AG04450 (cell line): ENCODE data around the gene NFIA. TPM values are rescaled to one million over a fixed set of nuclear protein-coding genes. Genes with fewer than 3 reads are reported as not detected.

ENCODE experiments used
- CTCF ChIA-PET: fragments of 300-600, 350-600 bp; formaldehyde crosslinking; extraction: SDS; loops from one replicate; lab custom pipeline; 2022; ENCODE audit warnings: antibody characterized with exemption, inconsistent platforms; lab: Charles Lee
- POLR2A ChIA-PET: fragments of 350-600 bp; formaldehyde crosslinking; extraction: SDS; loops from one replicate; lab custom pipeline; 2021; ENCODE audit warnings: antibody characterized with exemption, inconsistent platforms; lab: Yijun Ruan, JAX
- DNase-seq: peaks from one replicate; pipeline ENCODE4 v3.0.0-alpha.2; 2011; ENCODE audit warnings: low read depth, low spot score
- H3K27ac ChIP-seq: one replicate; pipeline ENCODE4 v1.5.1; 2012; ENCODE audit warnings: low read depth, low read length, control low read depth
- H3K27me3 ChIP-seq: one replicate; pipeline ENCODE4 v1.6.0; 2012; ENCODE audit warnings: low read length; ENCODE audit not compliant: control insufficient read depth, insufficient read depth
- H3K4me3 ChIP-seq: 2 replicates; pipeline ENCODE4 v1.5.1; 2011; ENCODE audit warnings: mild to moderate bottlenecking, low read depth, low read length, control low read depth
- H3K9me3 ChIP-seq: 2 replicates; pipeline ENCODE4 v1.5.1; 2012; ENCODE audit warnings: low read length; ENCODE audit not compliant: control insufficient read depth, insufficient read depth
- polyA plus RNA-seq: library from polyadenylated mRNA; depleted of rRNA; stranded (reverse); fragments of >200 nt; gene quantifications from 2 replicates; pipeline ENCODE4 v1.2.3, GENCODE V29; 2011
- TF ChIP-seq, protein P1 (sequence below): IDR thresholded peaks from 2 replicates; pipeline ENCODE4 v1.5.1; 2011; ENCODE audit warnings: low read depth, low read length, control low read depth, inconsistent platforms

The NFIA gene
- polyA plus RNA-seq, 1 experiment, result 3.9 TPM

DNA sequence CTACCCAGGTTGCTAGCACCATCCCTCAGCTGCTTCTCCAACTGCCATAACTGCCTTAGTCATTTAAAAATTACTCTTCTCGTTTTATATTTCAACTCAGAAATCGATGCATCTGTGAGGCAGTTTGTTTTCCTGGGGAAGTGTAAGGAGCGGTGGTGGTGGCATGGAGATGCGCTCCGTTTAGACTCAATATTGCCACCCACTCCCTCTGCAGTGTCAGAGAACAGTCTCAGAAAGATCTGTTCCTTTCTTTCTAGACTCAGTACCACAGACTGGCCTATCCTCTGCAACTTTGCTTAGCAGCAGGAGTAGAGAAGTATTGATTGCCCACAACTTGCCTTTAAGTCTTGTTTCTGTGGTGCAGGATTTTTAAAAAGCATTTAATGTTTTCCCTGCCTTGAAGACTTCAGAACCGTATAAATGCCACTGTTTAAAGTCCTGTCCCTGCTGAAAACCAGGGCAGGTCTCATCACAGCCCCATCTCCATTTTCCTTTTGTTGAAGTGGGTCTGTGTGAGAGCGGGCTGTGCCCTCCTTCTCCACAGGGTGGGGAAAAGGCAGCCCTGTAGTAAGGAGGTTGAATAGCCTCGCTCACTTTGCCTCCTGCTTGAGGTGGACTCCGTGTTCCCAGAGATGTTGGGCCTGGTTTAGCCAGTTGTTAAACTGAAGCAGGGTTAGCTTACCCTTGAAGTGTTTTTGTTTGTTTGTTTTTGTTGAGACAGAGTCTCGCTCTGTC lies 105.2 kb downstream of the NFIA start:
- Histone ChIP-seq H3K9me3 (no peaks in the 10 kb centered on the region), H3K27me3 (no peaks in the 10 kb centered on the region), H3K27ac (no peak overlapping the region), H3K4me3 (no peak overlapping the region)
- DNase-seq, result no peak
- TF ChIP-seq, protein P1, sequence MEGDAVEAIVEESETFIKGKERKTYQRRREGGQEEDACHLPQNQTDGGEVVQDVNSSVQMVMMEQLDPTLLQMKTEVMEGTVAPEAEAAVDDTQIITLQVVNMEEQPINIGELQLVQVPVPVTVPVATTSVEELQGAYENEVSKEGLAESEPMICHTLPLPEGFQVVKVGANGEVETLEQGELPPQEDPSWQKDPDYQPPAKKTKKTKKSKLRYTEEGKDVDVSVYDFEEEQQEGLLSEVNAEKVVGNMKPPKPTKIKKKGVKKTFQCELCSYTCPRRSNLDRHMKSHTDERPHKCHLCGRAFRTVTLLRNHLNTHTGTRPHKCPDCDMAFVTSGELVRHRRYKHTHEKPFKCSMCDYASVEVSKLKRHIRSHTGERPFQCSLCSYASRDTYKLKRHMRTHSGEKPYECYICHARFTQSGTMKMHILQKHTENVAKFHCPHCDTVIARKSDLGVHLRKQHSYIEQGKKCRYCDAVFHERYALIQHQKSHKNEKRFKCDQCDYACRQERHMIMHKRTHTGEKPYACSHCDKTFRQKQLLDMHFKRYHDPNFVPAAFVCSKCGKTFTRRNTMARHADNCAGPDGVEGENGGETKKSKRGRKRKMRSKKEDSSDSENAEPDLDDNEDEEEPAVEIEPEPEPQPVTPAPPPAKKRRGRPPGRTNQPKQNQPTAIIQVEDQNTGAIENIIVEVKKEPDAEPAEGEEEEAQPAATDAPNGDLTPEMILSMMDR, result no peak
- ChIA-PET POLR2A (no interaction called here), CTCF (interaction anchor here (0.9 kb wide), 1 partner anchor 107 kb away, joined by 3 read pairs; no protein-coding TSS in a partner anchor)

DNA sequence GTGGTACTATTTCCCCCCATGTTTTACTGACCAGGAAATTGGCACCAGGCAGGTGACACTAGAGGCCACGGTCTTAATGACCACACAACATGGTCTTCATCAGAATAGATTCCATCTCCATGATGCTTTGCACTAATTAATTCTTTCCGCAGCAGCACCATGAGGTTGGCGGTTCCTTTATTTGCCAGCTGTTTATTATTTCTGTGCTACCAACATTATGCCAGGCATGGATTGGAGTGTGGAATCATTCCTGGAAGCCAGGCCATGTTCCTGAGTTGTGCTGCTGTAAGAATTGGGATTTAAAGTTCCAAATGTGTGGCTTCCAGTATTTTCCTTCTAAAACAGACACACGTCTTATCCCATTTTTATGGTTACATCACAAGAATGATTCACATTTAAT lies 107.8 kb downstream of the NFIA start:
- TF ChIP-seq, protein P1, result no peak
- no peaks in the 10 kb centered on the region for H3K27me3 ChIP-seq
- CTCF ChIA-PET, result no interaction called here
- no peak overlapping the region for H3K4me3 ChIP-seq
- no peak overlapping the region for H3K27ac ChIP-seq
- no peaks in the 10 kb centered on the region for H3K9me3 ChIP-seq
- no peak for DNase-seq
- POLR2A ChIA-PET, result interaction anchor here (0.6 kb wide), 1 partner anchor 105 kb away, joined by 3 read pairs; no protein-coding TSS in a partner anchor

DNA sequence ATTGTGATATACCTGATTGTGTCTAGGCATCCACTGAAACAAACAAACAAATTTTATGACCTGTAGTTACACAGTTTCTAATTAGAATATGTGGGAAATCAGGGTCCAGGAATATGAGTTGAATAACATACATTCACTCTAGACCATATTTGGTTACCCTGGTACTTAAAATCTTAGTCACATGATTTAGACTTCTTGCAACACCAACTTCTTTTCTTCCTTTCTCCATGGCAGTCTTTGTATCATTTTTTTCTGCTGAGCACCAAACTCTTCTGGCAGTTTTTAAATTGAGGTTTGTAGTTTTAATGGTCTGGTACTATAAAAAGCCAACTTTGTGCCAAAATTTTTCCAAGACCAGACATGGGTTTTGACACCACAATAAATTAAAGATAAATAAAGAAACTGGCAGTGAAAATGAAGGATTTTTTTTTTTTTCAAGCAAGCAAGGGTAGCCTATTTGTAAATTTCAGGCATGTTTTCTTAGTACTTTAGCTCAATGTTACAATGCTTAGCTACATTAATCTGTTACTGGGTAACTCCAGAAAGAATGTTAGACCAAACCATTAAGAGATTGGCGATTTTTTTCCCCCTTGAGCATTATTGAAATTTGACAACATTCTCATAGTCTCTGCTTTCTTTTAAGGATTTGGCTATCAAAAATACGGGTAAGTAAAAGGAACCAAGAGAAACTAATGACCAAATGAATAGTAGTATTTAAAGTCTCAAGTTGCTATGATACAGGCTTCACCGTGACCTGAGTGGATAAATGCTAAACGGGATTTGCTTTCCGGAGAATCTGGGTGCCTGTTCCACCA lies 108.5 kb downstream of the NFIA start:
- Histone ChIP-seq H3K27me3 (no peaks in the 10 kb centered on the region), H3K4me3 (no peak overlapping the region), H3K9me3 (no peaks in the 10 kb centered on the region), H3K27ac (no peak overlapping the region)
- no peak for DNase-seq
- TF ChIP-seq, protein P1, result no peak
- ChIA-PET POLR2A (no interaction called here), CTCF (no interaction called here)

DNA sequence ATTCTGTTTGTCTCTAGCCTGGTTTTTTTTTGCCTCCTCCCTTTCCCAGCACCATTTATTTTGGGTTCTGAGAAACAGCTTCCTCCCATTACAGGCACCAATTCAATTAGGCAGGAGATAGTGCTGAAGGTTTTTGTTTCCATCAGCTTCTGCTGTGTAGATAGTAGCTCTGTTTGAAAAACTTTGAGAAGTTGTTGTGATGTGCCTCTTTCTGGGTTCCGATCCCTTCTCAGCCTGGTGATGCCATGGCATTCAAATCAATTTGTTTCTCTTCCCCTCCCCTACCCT lies 109.0 kb downstream of the NFIA start:
- no peak overlapping the region for H3K4me3 ChIP-seq
- POLR2A ChIA-PET, result no interaction called here

More for the DNA sequence above, 109.0 kb downstream of the NFIA start:
- H3K27me3 ChIP-seq, result no peaks in the 10 kb centered on the region
- no peaks in the 10 kb centered on the region for H3K9me3 ChIP-seq
- TF ChIP-seq, protein P1, result no peak
- CTCF ChIA-PET, result no interaction called here
- no peak for DNase-seq
- no peak overlapping the region for H3K27ac ChIP-seq
